HAP-1 (cell line): ENCODE results near the gene MYH9.

Experiments
- DNase-seq, 2 experiments: peaks; one replicate each; pipeline ENCODE4 v3.0.0-alpha.2; 2016 to 2020; ENCODE audit warnings: low spot score in 2 of 2
- H3K27me3 ChIP-seq: fragments of 250-450 bp; sonication (Bioruptor Pico); 2 replicates; pipeline ENCODE4 v1.5.1; 2020; ENCODE audit warnings: low read depth, mild to moderate bottlenecking, moderate library complexity
- H3K36me3 ChIP-seq: fragments of 250-450 bp; sonication (Bioruptor Pico); replicated peaks from 2 replicates; pipeline ENCODE4 v1.5.1; 2020; ENCODE audit warnings: mild to moderate bottlenecking
- H3K4me1 ChIP-seq: fragments of 250-450 bp; sonication (Bioruptor Pico); 2 replicates; pipeline ENCODE4 v1.5.1; 2020; ENCODE audit warnings: mild to moderate bottlenecking
- H3K4me3 ChIP-seq: fragments of 250-450 bp; sonication (Bioruptor Pico); 2 replicates; pipeline ENCODE4 v1.5.1; 2020; ENCODE audit warnings: mild to moderate bottlenecking, moderate library complexity
- H3K9me3 ChIP-seq: fragments of 250-450 bp; sonication (Bioruptor Pico); 2 replicates; pipeline ENCODE4 v1.5.1; 2020; ENCODE audit warnings: mild to moderate bottlenecking, moderate library complexity
- in situ Hi-C: fragments of 300-500 bp; cut with MboI; formaldehyde crosslinking; loops from 3 replicates; pipeline ENCODE4 v1.14.3; 2020; ENCODE audit warnings: low sequenced_read_pairs, inconsistent platforms, mixed read lengths

Gene MYH9

GRCh38 chr22:36386351-36386899, 1.3 kb downstream of the MYH9 start:
- H3K4me1 ChIP-seq, result peaks cover 17% of the 10 kb centered on the region
- in situ Hi-C loops, result no loop called here
- no peaks in the 10 kb centered on the region for H3K27me3 ChIP-seq
- no peaks in the 10 kb centered on the region for H3K9me3 ChIP-seq
- peaks cover 24% of the 10 kb centered on the region for H3K36me3 ChIP-seq
- H3K4me3 ChIP-seq, result peak overlapping the region; percentile 89
- DNase-seq, result peak in 1 of 2 experiments; percentile 56

GRCh38 chr22:36385491-36386350, 2.0 kb downstream of the MYH9 start:
- Histone ChIP-seq H3K27me3 (no peaks in the 10 kb centered on the region), H3K4me3 (peak overlapping the region; percentile 89), H3K4me1 (peaks cover 17% of the 10 kb centered on the region), H3K9me3 (no peaks in the 10 kb centered on the region), H3K36me3 (peaks cover 24% of the 10 kb centered on the region)
- in situ Hi-C loops, result no loop called here
- DNase-seq, result peak; percentile 66 to 80

- Histone ChIP-seq H3K9me3 (no peaks in the 10 kb centered on the region), H3K4me1 (peaks cover 17% of the 10 kb centered on the region), H3K4me3 (peak overlapping the region; percentile 89), H3K27me3 (no peaks in the 10 kb centered on the region), H3K36me3 (peaks cover 24% of the 10 kb centered on the region)
- DNase-seq, result peak in 1 of 2 experiments; percentile 43
- in situ Hi-C loops, result no loop called here
Measured at GRCh38 chr22:36384766-36385481, 2.8 kb downstream of the MYH9 start.

GRCh38 chr22:36383110-36383581, 4.6 kb downstream of the MYH9 start:
- H3K4me1 ChIP-seq, result peaks cover 13% of the 10 kb centered on the region

GRCh38 chr22:36381513-36382128, 6.1 kb downstream of the MYH9 start:
- Histone ChIP-seq H3K27me3 (no peaks in the 10 kb centered on the region), H3K9me3 (no peaks in the 10 kb centered on the region), H3K36me3 (peaks cover 26% of the 10 kb centered on the region), H3K4me3 (no peak overlapping the region), H3K4me1 (peaks cover 13% of the 10 kb centered on the region)
- in situ Hi-C loops, result no loop called here
- no peak for DNase-seq

More at GRCh38 chr22:36383110-36383581, 4.6 kb downstream of the MYH9 start:
- no peak overlapping the region for H3K4me3 ChIP-seq
- H3K9me3 ChIP-seq, result no peaks in the 10 kb centered on the region
- DNase-seq, result no peak
- peaks cover 24% of the 10 kb centered on the region for H3K36me3 ChIP-seq
- in situ Hi-C loops, result no loop called here
- no peaks in the 10 kb centered on the region for H3K27me3 ChIP-seq

GRCh38 chr22:36379593-36380361, 8.0 kb downstream of the MYH9 start:
- Histone ChIP-seq H3K36me3 (peaks cover 31% of the 10 kb centered on the region), H3K4me3 (no peak overlapping the region), H3K4me1 (peaks cover 2% of the 10 kb centered on the region; the same call in 1 of the 2 replicates), H3K9me3 (no peaks in the 10 kb centered on the region), H3K27me3 (no peaks in the 10 kb centered on the region)
- in situ Hi-C loops, result no loop called here
- peak in 1 of 2 experiments; percentile 2 for DNase-seq

GRCh38 chr22:36378869-36379217, 8.9 kb downstream of the MYH9 start:
- no peaks in the 10 kb centered on the region for H3K4me1 ChIP-seq
- DNase-seq, result no peak
- H3K27me3 ChIP-seq, result no peaks in the 10 kb centered on the region
- peaks cover 29% of the 10 kb centered on the region for H3K36me3 ChIP-seq
- no peak overlapping the region for H3K4me3 ChIP-seq
- H3K9me3 ChIP-seq, result no peaks in the 10 kb centered on the region
- in situ Hi-C loops, result no loop called here

GRCh38 chr22:36378080-36378868, 9.5 kb downstream of the MYH9 start:
- no peaks in the 10 kb centered on the region for H3K9me3 ChIP-seq

GRCh38 chr22:36377022-36377631, 10.6 kb downstream of the MYH9 start:
- Histone ChIP-seq H3K4me3 (no peak overlapping the region), H3K4me1 (no peaks in the 10 kb centered on the region), H3K27me3 (no peaks in the 10 kb centered on the region), H3K36me3 (peaks cover 17% of the 10 kb centered on the region), H3K9me3 (no peaks in the 10 kb centered on the region)
- in situ Hi-C loops, result no loop called here
- no peak for DNase-seq

More at GRCh38 chr22:36378080-36378868, 9.5 kb downstream of the MYH9 start:
- in situ Hi-C loops, result no loop called here
- DNase-seq, result no peak
- no peak overlapping the region for H3K4me3 ChIP-seq
- no peaks in the 10 kb centered on the region for H3K4me1 ChIP-seq
- peaks cover 27% of the 10 kb centered on the region for H3K36me3 ChIP-seq
- no peaks in the 10 kb centered on the region for H3K27me3 ChIP-seq

GRCh38 chr22:36376265-36376664, 11.5 kb downstream of the MYH9 start:
- Histone ChIP-seq H3K4me1 (peaks cover 4% of the 10 kb centered on the region), H3K27me3 (no peaks in the 10 kb centered on the region)
- in situ Hi-C loops, result no loop called here

GRCh38 chr22:36375071-36375980, 12.4 kb downstream of the MYH9 start:
- DNase-seq, result no peak
- in situ Hi-C loops, result no loop called here
- peaks cover 9% of the 10 kb centered on the region for H3K4me1 ChIP-seq
- H3K27me3 ChIP-seq, result no peaks in the 10 kb centered on the region
- peaks cover 10% of the 10 kb centered on the region; the same call in 1 of the 2 replicates for H3K36me3 ChIP-seq
- H3K4me3 ChIP-seq, result no peak overlapping the region
- H3K9me3 ChIP-seq, result no peaks in the 10 kb centered on the region

More at GRCh38 chr22:36376265-36376664, 11.5 kb downstream of the MYH9 start:
- peaks cover 10% of the 10 kb centered on the region; the same call in 1 of the 2 replicates for H3K36me3 ChIP-seq
- H3K4me3 ChIP-seq, result no peak overlapping the region
- DNase-seq, result no peak
- no peaks in the 10 kb centered on the region for H3K9me3 ChIP-seq
